ENCODE data around the gene MYO1B.

Gene MYO1B

DNA sequence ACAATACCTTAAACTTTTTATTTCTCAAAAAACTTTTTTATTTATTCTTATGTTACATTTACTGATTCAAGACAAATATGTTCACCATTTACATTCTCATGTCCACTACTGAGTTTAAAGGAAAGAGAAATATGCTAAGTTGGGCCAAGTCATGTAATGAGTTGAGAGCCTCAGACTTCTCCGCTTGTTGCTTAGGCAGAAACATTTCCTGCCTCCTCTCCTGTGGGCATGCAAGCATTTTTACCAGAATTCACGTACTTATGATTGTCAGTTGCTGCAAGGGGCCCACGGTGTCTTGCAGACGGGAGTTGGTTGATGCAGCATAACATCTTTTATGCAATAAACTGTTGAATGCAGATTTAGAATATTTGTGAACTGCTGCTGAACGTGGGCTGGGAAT, 51.8 kb downstream of the MYO1B start:
- no peak for DNase-seq (ENCODE audit: low read depth in 3 of 3)

DNA sequence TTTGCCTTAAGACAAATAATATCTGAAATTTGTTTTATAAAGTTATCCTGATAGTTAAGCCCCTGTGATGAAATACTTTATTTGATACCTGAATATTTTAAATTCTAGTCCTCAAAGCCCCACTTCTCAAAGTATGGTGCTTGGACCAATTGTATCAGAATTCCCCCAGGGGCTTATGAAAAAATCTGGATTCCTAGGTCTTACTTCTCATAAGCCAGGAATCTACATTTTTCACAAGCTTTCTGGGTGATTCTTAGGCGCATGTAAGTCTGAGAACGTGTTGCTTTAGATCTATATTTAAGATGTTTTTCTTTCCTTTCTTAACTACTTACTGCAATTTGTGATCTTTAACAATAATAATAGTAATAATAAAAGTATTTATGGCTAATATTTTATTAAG, 53.1 kb downstream of the MYO1B start:
- DNase-seq (ENCODE audit: low read depth in 3 of 3): no peak

DNA sequence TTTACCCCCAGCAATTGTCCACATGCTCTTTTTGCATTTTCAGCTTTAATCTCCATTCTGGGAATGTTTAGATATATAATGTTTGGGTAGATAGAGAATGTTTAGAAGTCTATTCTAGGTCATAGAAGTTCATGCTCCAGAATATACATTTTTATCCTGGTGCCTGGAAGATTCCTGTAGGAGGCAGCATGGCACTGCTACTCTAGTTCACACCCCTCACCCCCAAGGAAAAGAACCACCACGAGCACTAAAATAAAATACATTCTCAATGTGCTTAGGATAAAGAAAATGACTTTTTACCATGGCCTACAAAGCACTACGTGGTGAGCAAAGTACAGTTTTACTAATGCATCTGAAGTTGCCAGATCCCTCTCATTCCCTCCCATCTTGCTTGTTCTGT, 53.8 kb downstream of the MYO1B start:
- no peak for DNase-seq (ENCODE audit: low read depth in 3 of 3)

DNA sequence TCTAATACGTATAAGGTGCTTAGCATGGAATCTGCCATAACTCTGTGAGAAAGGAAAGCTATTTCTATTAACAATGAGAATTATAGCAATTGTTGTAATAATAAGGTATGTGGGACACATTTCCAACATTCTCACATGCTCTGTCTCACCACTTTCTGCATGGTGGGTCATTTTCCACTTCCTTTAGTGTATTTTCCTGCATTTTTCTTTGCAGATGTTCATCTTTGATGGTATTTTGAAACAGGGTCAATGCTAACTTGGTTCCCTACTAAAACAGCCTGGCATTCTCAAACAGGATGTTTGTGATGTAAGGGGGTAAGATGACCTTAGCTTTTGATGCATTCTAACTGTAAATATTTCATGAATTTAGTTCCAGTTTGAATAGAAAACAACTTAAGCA, 54.7 kb downstream of the MYO1B start:
- no peak for DNase-seq (ENCODE audit: low read depth in 3 of 3)

DNA sequence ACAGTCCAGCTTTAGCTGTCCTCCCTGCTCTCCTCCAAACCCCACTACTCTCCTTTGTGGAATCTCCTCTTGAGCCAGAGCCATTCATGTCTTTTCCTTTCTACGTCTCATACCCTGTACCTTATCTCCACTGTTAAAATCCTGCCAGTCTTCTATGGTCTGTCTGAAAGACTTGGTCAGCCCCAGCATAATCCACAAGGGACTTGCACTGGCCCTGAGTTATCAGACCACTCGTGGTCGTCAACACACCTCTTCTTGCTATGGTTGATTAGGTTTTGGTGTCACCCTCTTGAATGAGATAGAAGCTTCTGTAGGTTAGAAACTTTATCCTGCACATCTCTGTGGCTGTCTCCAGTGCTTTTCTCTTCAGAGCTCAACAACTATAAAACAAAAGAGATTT, 56.8 kb downstream of the MYO1B start:
- no peak for DNase-seq (ENCODE audit: low read depth in 3 of 3)

DNA sequence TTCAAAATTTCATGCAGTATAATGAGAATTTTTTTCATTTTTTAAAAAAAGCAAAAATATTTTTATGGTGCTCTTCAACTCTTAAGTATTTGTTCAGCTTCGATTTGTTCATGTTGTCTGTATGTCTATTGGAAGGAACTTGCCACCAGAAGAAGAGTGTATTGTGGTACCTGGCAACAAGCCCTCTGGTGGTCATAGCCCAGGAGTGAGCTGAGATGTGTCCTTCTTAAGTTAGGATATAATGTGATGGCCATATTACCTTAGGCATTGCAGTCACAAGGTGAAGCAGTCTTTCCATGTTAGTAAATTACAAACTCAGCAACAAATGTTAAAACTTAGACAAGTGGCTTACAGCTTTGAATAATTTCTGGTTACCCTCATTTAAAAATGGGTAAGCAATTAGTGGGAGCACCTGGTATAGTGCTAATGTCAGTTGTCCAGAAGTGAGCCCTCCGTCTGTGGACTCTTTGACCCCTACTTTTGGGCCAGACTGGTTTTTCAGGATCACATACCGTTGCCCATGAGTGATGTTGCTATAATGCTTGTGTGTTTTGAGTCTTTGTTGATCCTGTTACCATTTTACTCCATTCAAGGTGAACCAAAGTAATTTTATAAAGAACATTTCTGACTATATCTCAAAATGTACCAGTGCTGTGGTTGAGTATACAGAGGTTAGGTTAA, 57.4 kb downstream of the MYO1B start:
- no peak for DNase-seq (ENCODE audit: low read depth in 3 of 3)

DNA sequence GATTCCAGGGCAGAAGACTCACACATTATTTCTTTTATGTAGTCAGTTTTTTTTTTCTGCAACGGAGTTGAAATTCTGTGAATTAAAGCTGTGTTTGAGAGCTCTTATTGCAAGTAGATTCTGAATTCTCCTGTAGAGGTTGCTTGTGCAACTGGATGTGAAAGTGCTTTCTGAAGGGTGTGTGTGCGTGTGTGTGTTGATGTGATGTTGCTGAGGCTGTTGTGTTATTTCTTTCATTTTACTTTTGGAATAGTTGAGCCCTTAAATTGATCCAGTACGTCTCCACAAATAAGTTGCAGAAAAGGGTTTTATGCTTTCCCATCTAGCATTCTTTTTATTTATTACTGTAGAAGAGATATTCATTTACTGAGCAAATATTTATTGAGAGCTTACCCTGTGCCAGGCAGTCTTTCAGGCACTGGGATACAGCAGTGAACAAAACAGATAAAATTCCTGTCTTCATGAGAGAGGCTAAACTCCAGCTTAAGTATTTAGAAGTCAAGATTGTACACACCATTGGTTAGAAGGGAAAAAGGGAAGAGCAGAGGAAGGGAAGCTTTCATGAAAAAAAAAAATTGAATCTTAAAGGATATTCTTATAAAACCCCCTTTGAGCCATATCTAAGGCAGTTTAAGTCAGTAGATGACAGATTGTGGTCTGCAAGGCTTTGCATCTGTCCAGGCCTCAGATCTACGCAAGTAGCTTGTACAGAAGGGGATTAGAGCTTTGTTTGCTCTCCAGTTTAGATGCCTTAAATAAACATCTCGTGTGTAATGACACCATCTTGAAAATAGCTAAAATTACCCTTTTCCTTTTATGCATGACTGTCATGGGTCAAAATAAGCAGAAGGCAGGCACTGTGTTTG, 58.2 kb downstream of the MYO1B start:
- DNase-seq (ENCODE audit: low read depth in 3 of 3): no peak

DNA sequence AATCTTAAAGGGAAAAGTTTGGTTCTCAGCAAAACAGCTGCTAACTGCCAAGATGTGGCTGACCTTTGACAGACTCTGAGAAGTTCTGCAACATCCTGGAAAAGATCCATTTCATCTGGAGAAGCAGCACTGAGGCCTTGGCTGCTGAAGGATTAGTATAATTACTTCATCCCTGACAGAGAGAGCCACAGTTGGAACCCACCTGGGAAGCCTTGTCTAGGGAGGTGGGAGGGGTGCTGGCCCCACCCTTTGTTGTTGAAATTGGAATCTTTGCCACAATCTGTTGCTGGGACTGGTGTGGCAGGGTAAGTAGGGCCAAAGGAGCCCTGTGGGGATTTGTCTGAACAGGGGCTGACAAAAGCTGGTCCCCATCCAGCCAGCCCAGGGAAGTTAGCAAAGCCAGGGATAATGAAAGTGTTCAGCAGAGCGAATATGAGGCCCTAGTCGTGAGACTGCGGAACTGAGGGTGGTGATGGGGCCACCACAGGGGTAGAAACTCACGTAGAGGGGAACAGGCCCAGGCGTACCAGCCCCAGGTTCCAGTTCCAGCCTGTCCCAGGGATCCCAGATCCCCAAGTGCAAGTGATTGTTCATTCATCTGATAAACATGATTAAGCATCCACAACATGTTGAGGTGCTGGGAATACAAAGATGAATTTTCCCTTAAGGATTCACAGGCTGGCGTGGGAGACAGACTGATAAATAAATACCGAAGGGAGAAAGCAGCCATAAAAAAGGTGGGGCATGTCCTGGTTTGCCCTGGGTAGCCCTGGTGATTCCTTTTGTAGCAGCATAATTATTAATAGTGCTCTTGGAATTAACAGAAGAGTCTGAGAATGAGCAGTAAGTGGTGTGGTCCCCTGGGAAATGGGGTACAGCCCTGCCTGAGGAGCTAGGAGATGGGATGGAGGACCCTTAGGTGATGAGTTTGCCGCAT, 60.0 kb downstream of the MYO1B start:
- DNase-seq (ENCODE audit: low read depth in 3 of 3): no peak

DNA sequence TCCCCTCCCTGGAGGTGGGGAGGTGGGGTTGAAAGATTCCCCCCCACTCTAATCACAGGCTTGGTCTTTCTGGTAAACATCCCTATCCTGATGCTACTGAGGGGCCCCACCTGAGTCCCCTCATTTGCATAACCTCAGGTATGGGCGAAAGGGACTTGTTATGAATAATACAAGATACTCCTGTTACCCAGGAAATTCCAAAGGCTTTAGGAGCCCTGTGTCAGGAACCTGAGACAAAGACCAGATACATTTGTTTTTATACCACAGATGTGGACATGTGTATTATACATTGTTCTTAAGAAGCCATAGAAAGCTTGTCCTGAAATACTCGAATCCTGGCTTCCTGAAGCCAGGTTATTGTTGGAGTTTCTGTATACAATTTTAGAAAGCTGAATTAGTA, 62.8 kb downstream of the MYO1B start:
- DNase-seq (ENCODE audit: low read depth in 3 of 3): no peak

DNA sequence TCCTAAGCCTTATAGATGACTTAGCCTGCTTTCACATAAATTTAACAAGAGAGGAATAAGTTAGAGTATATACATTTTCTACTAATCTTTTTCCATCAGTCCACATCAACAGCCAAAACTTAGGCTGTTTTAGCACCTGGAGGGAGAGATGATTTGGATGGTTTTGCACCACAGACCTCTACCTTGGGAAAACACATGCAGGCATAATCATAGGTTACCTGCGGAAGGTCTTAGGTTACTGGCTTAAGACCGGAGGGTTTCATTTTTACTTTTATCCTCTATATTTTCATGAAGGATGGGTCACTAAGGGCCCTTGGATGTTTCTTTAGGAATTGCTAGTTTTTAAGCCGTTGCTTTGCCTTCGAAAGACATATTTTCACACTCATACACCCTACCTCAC, 66.0 kb downstream of the MYO1B start:
- DNase-seq (ENCODE audit: low read depth in 3 of 3): no peak

DNA sequence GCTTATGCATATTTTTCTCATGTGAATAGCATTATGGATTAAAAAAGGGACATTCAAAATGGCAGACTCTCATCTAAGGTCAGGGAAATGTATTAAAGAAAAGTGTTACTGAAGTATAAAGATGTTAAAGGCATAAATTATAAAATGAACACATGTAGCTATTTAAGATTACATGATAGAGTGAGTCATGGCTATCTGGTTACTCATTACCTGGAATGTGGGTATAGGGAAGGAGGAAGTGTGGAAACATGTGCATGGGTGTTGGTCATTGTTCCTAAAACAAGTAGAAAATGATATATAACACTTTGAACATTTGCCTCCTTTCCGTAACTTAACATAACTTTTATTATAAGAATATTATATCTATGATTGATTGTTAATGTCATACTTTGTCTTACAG, 66.4 kb downstream of the MYO1B start:
- no peak for DNase-seq (ENCODE audit: low read depth in 3 of 3)

DNA sequence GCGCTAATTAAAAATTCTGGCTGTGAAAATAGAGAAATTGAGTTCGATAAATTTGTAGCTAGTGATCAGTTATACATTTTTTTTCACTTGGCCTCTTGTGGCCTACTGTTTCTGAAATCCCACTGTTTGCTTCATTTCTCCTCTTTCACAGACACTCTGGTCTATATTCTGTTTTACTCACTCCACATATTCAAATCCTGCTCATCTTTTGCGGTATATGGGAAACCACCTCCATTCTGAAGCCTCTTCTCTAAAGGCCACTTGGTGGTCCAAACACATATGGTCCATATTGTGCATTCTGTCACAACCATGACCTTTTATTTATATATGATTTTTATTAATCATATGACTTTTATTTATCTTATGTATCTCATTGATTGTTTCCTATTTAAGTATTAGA, 67.0 kb downstream of the MYO1B start:
- DNase-seq (ENCODE audit: low read depth in 3 of 3): no peak

DNA sequence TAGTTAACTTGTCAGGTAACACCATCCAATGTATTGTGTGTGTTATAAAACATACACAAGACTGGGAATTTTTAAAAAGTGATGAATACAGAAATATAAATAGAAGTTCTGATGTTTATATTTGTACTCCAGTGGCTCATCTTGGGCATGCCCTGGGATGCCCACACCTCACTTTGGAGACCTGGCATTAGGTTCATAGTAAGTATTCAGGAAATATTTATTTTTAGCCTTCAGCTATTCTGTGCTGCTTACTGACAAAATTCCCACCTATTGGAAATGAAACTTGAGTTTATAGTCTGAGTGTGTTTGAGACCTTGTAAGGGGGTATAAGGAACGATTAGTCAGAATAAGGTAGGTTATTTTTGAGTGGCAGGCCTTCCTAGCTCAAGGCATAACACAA, 67.5 kb downstream of the MYO1B start:
- no peak for DNase-seq (ENCODE audit: low read depth in 3 of 3)

DNA sequence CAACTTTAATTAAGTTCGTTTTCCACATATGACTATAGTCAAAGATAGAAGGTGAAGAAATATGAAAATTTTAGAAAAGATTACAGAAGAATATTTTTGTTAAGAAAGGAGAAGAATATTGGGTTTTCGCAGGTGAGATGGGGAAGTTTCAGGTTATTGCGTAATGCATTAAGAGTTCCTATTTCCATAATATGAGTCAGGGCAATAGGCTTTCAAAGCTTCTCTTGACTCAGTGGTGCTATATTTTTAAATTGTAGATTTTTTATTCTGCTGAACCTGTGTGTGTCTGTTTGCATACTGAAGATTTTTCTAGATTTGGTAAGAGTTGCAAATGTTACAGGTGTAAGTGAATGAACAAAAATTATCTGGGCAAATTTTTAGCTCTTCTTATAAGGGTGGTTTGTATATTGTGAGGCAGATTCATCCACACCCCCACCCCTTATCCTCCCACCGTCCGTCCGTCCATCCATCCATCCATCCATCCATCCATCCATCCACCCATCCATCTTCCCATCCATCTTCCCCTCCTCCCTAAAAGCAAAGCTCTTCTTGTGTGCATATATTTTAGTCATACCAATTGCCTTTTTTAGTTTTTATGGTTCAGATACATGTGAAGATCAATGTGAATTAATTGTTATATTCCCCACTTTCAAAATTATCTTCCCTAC, 69.6 kb downstream of the MYO1B start:
- DNase-seq (ENCODE audit: low read depth in 3 of 3): no peak

DNA sequence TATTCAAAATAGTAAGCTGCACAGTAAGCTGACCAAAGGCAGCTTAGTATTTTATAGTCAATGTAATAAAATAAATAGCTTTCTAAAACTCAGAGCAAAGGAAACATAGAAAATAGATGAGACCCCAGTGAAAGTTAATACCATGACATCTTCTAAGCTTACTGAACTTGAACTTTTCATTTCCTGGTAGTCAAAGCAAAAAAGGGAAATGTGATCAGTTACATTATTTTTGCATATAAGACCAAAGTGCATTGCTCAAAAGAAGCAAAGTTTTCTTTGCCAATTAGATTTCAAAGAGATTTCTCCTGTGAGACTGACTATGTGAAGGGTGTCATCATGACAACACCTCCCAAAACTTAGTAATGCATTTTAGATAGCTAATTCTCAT, 70.2 kb downstream of the MYO1B start:
- no peak for DNase-seq (ENCODE audit: low read depth in 3 of 3)

DNA sequence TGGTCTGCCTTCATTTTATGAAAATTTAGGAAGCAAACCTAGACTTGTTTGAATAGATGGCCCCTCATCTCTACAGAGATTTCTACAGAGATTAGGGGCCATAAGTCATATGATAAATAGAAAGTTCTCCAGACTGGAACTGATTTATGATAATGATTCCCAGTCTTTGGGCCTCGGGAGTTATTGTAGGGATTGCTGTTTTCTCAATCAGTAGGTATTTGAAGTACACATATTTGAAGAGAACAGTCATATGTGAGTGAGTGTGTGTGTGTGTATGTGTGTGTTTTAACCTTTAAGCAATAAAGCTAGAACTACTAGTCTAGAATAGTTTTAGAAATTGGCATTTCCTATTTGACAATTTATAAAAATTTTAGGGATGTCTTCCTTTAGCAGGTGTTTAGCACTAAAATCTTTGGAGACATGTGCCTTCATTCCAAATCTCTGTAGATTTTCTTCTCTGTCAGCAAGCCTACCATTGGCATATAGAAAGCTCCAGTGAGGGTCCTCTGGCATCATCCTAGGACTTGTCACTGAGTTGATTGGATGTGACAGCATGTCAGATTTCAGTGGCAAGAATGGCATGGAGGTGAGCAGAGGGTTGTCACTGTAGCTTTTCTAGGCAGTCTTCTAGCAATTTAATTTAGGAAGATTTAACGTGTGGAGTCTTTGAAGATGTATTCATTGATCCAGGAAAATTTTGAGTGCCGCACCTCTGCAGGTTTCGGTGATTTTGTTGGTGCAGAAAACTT, 71.2 kb downstream of the MYO1B start:
- no peak for DNase-seq (ENCODE audit: low read depth in 3 of 3)

DNA sequence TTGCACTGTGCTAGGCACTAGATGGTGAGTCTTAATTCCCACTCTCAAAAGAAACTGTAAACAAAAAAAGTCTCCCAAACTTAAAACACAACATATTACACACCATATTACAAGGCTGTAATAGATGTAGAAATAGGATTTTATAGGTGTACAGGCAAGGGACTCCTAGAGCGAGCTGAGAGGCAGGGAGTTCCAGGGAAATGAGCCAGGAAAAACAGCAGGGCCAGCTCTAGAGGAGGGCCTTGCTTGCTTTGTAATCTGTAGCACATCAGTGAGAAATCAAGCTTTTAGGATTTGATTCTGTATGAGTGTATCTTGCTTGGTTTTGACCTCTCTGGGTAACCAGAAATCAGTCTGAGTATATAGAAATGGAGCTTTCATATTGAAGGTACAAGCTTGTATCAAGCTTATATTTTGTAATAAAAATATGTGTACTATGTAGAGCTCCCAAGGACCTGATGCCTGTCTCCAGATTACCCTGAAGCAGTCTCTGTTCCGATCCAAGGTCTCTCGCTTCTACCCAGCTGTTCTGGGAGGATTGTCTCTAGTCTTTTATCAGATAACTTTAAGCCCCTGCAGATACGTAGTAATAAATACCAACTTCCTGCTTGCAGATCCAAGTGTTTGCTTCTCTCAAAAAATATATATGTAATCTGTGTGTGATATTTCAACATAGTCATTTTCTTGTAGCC, 73.0 kb downstream of the MYO1B start:
- no peak for DNase-seq (ENCODE audit: low read depth in 3 of 3)

DNA sequence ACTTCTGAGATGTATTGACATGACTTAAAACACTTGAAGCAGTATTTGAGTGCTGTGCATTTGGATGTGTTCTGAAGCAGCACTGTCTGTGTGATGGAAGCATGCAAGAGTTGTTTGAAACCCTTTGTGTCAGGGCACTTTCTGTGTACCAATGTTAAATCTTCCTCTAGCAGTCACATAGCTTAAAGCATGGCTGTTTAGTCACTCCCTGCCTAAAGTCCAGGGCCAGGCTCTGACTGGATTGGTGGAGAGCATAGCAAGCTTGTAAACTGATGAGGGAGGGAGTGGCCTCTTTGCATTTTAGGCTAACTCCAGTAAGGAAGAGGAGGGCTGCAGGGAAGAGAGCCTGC, 73.5 kb downstream of the MYO1B start:
- DNase-seq (ENCODE audit: low read depth in 3 of 3): no peak

DNA sequence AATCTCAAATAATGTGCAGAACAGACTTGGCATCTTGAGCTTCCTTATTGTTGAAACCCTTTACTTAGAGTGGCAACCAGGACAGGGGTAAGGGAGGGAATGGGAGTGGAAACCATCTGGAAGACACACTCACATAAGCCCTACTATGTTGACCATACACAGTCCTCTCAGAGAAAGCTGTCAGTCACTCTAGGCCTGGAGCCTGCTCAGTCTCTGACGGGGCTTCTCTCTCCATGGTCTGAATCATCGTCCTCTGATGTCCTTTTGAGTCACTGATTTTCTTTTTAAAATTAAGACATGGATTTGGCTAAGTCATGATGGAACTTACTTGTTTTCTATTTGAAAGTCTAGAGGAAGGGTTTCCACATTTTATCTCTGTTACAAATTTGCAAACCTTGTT, 74.0 kb downstream of the MYO1B start:
- DNase-seq (ENCODE audit: low read depth in 3 of 3): no peak

DNA sequence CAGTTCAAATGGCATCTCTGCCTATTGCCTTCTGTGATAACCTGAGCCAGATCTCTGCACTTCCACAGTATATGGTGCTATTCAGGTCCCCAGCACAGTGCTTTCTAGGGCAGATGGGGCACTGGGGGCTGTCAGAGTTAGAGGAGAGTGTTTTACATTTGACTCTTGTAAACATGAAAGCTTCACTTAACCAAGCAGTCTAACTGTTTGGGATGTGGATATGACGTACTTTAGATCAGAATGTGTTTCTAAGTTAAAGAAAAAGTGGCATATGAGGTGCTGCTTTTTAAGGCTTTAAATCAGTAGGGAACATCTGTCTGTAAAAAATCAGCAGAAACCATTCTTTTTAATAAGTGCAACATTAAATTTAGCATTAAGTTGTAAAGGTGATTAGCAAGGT, 75.7 kb downstream of the MYO1B start:
- DNase-seq (ENCODE audit: low read depth in 3 of 3): no peak
